EH (cell line): ENCODE data around the gene GPRC5C.

ENCODE experiments used
- DNase-seq: peaks from one replicate; pipeline ENCODE4 v3.0.0-alpha.2; 2015; ENCODE audit warnings: low read depth

Gene GPRC5C

GRCh38 chr17:74452841-74453661, 21.2 kb downstream of the GPRC5C start:
- no peak for DNase-seq

GRCh38 chr17:74453665-74454196, 21.8 kb downstream of the GPRC5C start:
- DNase-seq = no peak

DNA sequence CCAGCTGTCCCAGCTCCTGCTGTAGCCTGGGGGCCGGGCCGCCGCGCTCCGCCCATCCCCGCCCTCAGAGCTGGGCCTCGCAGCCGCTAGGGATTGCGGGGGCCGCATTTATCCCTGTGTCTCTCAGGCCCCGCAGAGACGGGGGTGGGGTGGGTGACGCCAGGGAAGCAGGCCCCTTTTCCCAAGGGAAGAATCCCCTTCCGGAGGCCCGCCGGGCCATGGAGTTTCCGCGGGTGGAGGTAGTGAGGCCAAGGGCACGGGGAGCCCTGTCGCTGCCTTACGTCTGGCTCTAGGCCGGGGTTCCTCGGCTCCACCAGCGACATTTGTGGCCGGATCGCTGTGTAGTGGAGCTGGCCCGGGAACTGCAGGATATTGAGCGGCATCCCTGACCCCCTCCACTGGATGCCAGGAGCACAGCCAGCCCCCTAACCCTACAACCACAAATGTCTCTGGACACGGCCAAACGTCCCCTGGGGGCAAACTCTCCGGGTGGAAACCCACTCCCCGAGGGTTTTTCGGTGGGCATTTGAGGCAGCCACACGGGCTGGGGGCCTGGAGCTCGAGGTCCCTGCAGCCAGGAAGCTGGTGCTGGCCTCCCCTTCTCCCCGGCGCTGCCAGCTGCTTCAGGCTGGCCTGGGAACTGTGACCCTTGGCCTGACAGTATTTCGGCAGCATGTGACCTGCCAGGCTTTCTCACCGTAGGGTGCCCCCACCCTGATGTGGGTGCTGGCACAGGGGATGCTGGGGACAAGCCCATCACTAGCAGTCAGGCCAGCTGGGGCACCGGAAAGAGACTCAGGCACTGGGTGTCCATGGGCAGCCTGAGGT, 22.5 kb downstream of the GPRC5C start:
- DNase-seq = peak; percentile 68

GRCh38 chr17:74455025-74455545, 23.2 kb downstream of the GPRC5C start:
- DNase-seq = no peak

DNA sequence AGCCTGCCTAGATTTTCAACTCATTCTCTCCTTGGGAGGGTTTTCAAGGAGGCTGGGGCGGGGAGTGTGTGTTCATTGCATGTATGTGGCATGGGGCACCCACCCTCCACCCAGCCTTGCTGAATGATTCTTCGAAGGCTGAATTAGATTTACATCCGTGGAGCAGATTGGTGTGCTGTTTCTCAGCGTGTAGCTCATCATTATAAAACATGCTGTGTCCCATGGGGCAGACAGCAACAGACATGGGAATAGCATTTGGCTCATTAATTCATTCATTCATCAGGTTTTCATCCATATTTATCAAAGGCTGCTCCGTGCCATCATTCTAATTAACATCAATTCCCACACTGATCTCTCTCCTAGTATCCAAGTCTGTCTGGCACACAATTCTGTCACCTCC, 23.9 kb downstream of the GPRC5C start:
- DNase-seq = no peak

GRCh38 chr17:74457146-74457819, 25.4 kb downstream of the GPRC5C start:
- peak; percentile 50 for DNase-seq

GRCh38 chr17:74457820-74458166, 25.9 kb downstream of the GPRC5C start:
- DNase-seq = no peak

GRCh38 chr17:74458835-74459234, 26.9 kb downstream of the GPRC5C start:
- no peak for DNase-seq

- DNase-seq = no peak
Measured at GRCh38 chr17:74459622-74460021, 27.7 kb downstream of the GPRC5C start.

GRCh38 chr17:74460241-74460640, 28.4 kb downstream of the GPRC5C start:
- DNase-seq = no peak

DNA sequence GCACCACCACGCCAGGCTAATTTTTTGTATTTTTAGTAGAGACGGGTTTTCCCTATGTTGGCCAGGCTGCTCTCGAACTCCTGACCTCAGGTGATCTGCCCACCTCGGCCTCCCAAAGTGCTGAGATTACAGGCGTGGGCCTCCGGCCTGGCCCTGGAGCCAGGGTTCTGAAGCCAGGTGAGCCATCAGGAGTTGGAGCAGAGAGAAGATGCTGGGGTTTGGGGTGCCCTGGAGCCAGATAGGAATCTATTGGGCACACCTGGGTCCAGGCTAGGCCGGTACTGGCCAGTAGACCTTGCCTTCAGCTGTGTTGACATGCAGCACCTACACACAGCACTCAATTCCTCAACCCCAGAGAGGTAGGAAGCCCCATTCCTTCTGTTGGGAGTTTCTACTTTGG, 29.1 kb downstream of the GPRC5C start:
- no peak for DNase-seq

DNA sequence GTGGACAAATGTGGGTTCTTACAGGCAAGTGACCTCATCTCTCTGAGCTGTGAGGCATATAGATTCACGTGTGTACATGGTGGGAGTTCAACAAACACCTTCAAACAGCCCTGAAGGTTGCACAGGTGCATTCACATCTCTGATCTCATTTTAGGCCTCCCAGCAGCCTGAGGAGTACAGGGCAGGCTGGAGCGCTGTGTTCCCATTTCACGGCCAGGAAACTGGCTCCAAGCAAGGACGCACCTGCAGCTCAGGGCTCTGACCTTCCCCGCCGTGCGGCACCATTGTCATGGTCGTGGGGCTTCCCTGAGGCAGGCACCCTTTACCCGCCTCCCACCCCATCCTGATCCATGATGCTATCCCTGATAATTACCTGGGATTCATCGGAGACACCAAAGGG, 29.7 kb downstream of the GPRC5C start:
- DNase-seq = no peak

DNA sequence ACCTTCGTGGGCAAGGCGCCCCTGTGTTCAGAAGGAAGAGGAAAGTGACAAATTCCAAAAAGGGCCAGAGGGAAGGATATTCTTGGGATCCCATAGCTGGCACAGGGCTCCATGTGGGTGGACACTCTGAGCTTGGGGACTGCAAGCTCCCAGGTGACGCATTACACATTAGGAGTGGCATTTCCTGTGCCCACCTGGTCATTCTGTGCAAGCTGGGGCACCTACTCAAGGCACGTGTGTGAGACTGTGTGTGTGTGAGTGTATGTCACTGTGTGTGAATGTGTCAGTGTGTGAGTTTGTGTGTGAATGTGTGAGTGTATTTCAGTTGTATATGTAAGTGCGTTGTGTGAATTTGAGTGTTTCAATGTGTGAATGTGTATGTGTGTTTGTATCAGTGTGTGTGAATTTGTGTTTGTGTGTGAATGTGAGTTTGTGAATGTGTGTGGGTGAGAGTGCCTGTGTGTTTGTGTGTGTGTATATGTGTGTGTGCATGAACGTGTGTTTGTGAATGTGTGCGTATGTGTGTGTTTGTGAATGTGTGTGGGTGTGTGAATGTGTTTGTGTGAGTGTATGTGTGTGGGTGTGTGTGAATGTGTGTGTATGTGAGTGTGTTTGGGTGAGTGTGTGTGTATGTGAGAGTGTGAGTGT, 33.0 kb downstream of the GPRC5C start:
- no peak for DNase-seq

DNA sequence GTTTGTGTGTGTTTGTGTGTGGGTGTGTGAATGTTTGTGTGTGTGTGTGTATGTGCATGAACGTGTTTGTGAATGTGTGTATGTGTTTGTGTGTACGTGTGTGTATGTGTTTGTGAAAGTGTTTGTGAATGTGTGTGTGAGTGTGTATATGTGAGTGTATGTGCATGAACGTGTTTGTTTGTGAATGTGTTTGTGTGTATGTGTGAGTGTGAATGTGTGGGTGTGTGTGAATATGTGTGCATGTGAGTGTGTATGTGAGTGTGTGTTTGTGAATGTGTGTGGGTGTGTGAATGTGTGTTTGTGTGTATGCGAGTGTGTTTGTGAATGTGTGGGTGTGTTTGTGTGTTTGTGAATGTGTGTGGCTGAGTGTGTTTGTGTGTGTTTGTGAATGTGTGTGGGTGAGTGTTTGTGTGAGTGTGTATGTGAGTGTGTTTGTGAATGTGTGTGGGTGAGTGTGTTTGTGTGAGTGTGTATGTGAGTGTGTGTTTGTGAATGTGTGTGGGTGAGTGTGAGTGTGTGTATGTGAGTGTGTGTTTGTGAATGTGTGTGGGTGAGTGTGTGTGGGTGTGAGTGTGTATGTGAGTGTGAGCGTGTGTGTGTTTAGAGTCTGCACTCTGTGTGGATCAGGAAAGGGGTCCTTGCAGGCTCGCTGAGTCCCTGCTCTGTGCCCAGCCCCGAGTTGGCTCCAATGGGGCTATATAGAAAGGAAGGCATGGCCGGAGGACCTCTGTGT, 33.7 kb downstream of the GPRC5C start:
- no peak for DNase-seq

GRCh38 chr17:74466111-74466827, 34.4 kb downstream of the GPRC5C start, which contains the start of gene CD300A:
Gene CD300A, plus strand, starts transcription at chr17:74466634. Its CDS starts 70 bp downstream, at chr17:74466704.
- DNase-seq = no peak

GRCh38 chr17:74466828-74467184, 34.9 kb downstream of the GPRC5C start:
- no peak for DNase-seq

GRCh38 chr17:74467221-74467951, 35.5 kb downstream of the GPRC5C start:
- DNase-seq = no peak

GRCh38 chr17:74471341-74471740, 39.5 kb downstream of the GPRC5C start:
- DNase-seq = no peak

DNA sequence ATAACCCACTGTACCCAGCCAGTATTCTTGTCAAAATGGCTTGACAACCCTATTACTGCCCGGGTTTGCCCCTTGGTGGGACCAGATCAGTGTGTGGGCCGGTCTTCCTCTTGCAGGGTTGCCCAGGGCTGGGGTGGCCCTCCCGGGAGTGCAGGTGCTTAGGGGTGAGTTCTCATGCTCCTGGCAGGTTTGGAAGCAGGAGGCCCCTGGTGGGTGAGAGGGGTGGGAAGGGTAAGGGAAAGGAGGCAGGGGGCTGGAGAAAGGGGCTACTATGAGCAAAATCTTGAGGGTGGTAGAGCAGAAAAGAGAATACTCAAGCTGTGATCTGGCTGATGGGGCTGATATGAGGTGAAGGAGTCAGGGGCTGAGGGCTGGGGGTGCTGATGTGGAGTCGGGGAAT, 41.0 kb downstream of the GPRC5C start:
- no peak for DNase-seq

DNA sequence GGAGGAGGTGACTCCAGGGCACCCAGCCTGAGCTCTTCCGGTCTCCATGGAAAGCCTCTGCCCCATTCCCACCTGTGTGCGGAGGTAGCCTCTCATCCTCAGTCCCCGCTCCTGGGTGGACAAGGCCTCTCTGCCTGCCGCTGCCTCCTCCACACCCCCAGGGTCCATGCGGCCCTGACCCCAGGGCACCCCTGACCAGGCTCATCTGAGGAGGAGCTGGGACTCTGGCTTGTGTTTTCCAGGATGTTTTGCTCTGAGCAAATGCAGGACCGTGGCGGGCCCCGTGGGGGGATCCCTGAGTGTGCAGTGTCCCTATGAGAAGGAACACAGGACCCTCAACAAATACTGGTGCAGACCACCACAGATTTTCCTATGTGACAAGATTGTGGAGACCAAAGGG, 41.4 kb downstream of the GPRC5C start:
- no peak for DNase-seq
